ENCODE data around the gene KCNAB2.

KCNAB2 gene

GRCh38 chr1:6086762-6087376 lies 41.2 kb downstream of the KCNAB2 start:
- Histone ChIP-seq H3K36me3 (ENCODE audit: insufficient read depth, low read length) (no peaks in the 10 kb centered on the region), H3K27me3 (ENCODE audit: control insufficient read depth, insufficient read depth, low read length) (peaks cover 56% of the 10 kb centered on the region), H3K9ac (ENCODE audit: low read depth, low read length) (no peak overlapping the region), H3K4me1 (ENCODE audit: control insufficient read depth, insufficient read depth, low read length) (peaks cover 12% of the 10 kb centered on the region), H3K9me3 (replicated peaks; ENCODE audit: low read length) (no peaks in the 10 kb centered on the region), H3K4me3 (ENCODE audit: low read length) (no peak overlapping the region), H3K4me2 (ENCODE audit: low read length) (no peak overlapping the region)

GRCh38 chr1:6087377-6087772 lies 41.7 kb downstream of the KCNAB2 start:
- Histone ChIP-seq H3K9ac (ENCODE audit: low read depth, low read length) (no peak overlapping the region), H3K4me1 (ENCODE audit: control insufficient read depth, insufficient read depth, low read length) (peaks cover 12% of the 10 kb centered on the region), H3K4me2 (ENCODE audit: low read length) (no peak overlapping the region), H3K27me3 (ENCODE audit: control insufficient read depth, insufficient read depth, low read length) (peaks cover 55% of the 10 kb centered on the region), H3K4me3 (ENCODE audit: low read length) (no peak overlapping the region), H3K36me3 (ENCODE audit: insufficient read depth, low read length) (no peaks in the 10 kb centered on the region), H3K9me3 (replicated peaks; ENCODE audit: low read length) (no peaks in the 10 kb centered on the region)

GRCh38 chr1:6087958-6088357 lies 42.3 kb downstream of the KCNAB2 start:
- no peaks in the 10 kb centered on the region for H3K9me3 ChIP-seq (replicated peaks; ENCODE audit: low read length)
- no peaks in the 10 kb centered on the region for H3K36me3 ChIP-seq (ENCODE audit: insufficient read depth, low read length)
- H3K27me3 ChIP-seq (ENCODE audit: control insufficient read depth, insufficient read depth, low read length) = peaks cover 54% of the 10 kb centered on the region
- H3K9ac ChIP-seq (ENCODE audit: low read depth, low read length) = no peak overlapping the region
- H3K4me2 ChIP-seq (ENCODE audit: low read length) = no peak overlapping the region
- no peak overlapping the region for H3K4me3 ChIP-seq (ENCODE audit: low read length)
- peaks cover 12% of the 10 kb centered on the region for H3K4me1 ChIP-seq (ENCODE audit: control insufficient read depth, insufficient read depth, low read length)

GRCh38 chr1:6088956-6089355 lies 43.3 kb downstream of the KCNAB2 start:
- H3K9me3 ChIP-seq (replicated peaks; ENCODE audit: low read length) = no peaks in the 10 kb centered on the region
- no peaks in the 10 kb centered on the region for H3K36me3 ChIP-seq (ENCODE audit: insufficient read depth, low read length)
- no peak overlapping the region for H3K9ac ChIP-seq (ENCODE audit: low read depth, low read length)
- H3K4me1 ChIP-seq (ENCODE audit: control insufficient read depth, insufficient read depth, low read length) = peaks cover 4% of the 10 kb centered on the region
- no peak overlapping the region for H3K4me2 ChIP-seq (ENCODE audit: low read length)
- no peak overlapping the region for H3K4me3 ChIP-seq (ENCODE audit: low read length)
- peaks cover 53% of the 10 kb centered on the region for H3K27me3 ChIP-seq (ENCODE audit: control insufficient read depth, insufficient read depth, low read length)

GRCh38 chr1:6090288-6090687 lies 44.6 kb downstream of the KCNAB2 start:
- H3K4me3 ChIP-seq (ENCODE audit: low read length) = no peak overlapping the region
- no peaks in the 10 kb centered on the region for H3K4me1 ChIP-seq (ENCODE audit: control insufficient read depth, insufficient read depth, low read length)
- no peak overlapping the region for H3K9ac ChIP-seq (ENCODE audit: low read depth, low read length)
- no peak overlapping the region for H3K4me2 ChIP-seq (ENCODE audit: low read length)
- H3K27me3 ChIP-seq (ENCODE audit: control insufficient read depth, insufficient read depth, low read length) = peaks cover 47% of the 10 kb centered on the region
- H3K36me3 ChIP-seq (ENCODE audit: insufficient read depth, low read length) = no peaks in the 10 kb centered on the region
- no peaks in the 10 kb centered on the region for H3K9me3 ChIP-seq (replicated peaks; ENCODE audit: low read length)

GRCh38 chr1:6090996-6091822 lies 45.5 kb downstream of the KCNAB2 start:
- Histone ChIP-seq H3K36me3 (ENCODE audit: insufficient read depth, low read length) (no peaks in the 10 kb centered on the region), H3K4me2 (ENCODE audit: low read length) (no peak overlapping the region), H3K9me3 (replicated peaks; ENCODE audit: low read length) (no peaks in the 10 kb centered on the region), H3K9ac (ENCODE audit: low read depth, low read length) (no peak overlapping the region), H3K4me3 (ENCODE audit: low read length) (no peak overlapping the region), H3K4me1 (ENCODE audit: control insufficient read depth, insufficient read depth, low read length) (no peaks in the 10 kb centered on the region), H3K27me3 (ENCODE audit: control insufficient read depth, insufficient read depth, low read length) (peaks cover 38% of the 10 kb centered on the region)

GRCh38 chr1:6091823-6092109 lies 46.1 kb downstream of the KCNAB2 start:
- no peak overlapping the region for H3K9ac ChIP-seq (ENCODE audit: low read depth, low read length)
- no peaks in the 10 kb centered on the region for H3K36me3 ChIP-seq (ENCODE audit: insufficient read depth, low read length)
- H3K27me3 ChIP-seq (ENCODE audit: control insufficient read depth, insufficient read depth, low read length) = peaks cover 35% of the 10 kb centered on the region
- H3K9me3 ChIP-seq (replicated peaks; ENCODE audit: low read length) = no peaks in the 10 kb centered on the region
- H3K4me1 ChIP-seq (ENCODE audit: control insufficient read depth, insufficient read depth, low read length) = no peaks in the 10 kb centered on the region
- H3K4me3 ChIP-seq (ENCODE audit: low read length) = no peak overlapping the region
- H3K4me2 ChIP-seq (ENCODE audit: low read length) = no peak overlapping the region

- Histone ChIP-seq H3K9me3 (replicated peaks; ENCODE audit: low read length) (no peaks in the 10 kb centered on the region), H3K4me2 (ENCODE audit: low read length) (no peak overlapping the region), H3K27me3 (ENCODE audit: control insufficient read depth, insufficient read depth, low read length) (peaks cover 34% of the 10 kb centered on the region), H3K4me3 (ENCODE audit: low read length) (no peak overlapping the region), H3K4me1 (ENCODE audit: control insufficient read depth, insufficient read depth, low read length) (no peaks in the 10 kb centered on the region), H3K9ac (ENCODE audit: low read depth, low read length) (no peak overlapping the region), H3K36me3 (ENCODE audit: insufficient read depth, low read length) (no peaks in the 10 kb centered on the region)
Measured at GRCh38 chr1:6092211-6092610, 46.5 kb downstream of the KCNAB2 start.

- H3K36me3 ChIP-seq (ENCODE audit: insufficient read depth, low read length) = no peaks in the 10 kb centered on the region
- H3K4me3 ChIP-seq (ENCODE audit: low read length) = no peak overlapping the region
- H3K9ac ChIP-seq (ENCODE audit: low read depth, low read length) = no peak overlapping the region
Measured at GRCh38 chr1:6093071-6093470, 47.4 kb downstream of the KCNAB2 start.

GRCh38 chr1:6093611-6094010 lies 47.9 kb downstream of the KCNAB2 start:
- Histone ChIP-seq H3K9me3 (replicated peaks; ENCODE audit: low read length) (no peaks in the 10 kb centered on the region), H3K9ac (ENCODE audit: low read depth, low read length) (no peak overlapping the region), H3K4me2 (ENCODE audit: low read length) (no peak overlapping the region), H3K4me3 (ENCODE audit: low read length) (no peak overlapping the region), H3K4me1 (ENCODE audit: control insufficient read depth, insufficient read depth, low read length) (peaks cover 6% of the 10 kb centered on the region), H3K27me3 (ENCODE audit: control insufficient read depth, insufficient read depth, low read length) (peaks cover 37% of the 10 kb centered on the region), H3K36me3 (ENCODE audit: insufficient read depth, low read length) (no peaks in the 10 kb centered on the region)

More at GRCh38 chr1:6093071-6093470, 47.4 kb downstream of the KCNAB2 start:
- Histone ChIP-seq H3K4me1 (ENCODE audit: control insufficient read depth, insufficient read depth, low read length) (peaks cover 1% of the 10 kb centered on the region), H3K9me3 (replicated peaks; ENCODE audit: low read length) (no peaks in the 10 kb centered on the region), H3K4me2 (ENCODE audit: low read length) (no peak overlapping the region), H3K27me3 (ENCODE audit: control insufficient read depth, insufficient read depth, low read length) (peaks cover 37% of the 10 kb centered on the region)

- no peak overlapping the region for H3K4me2 ChIP-seq (ENCODE audit: low read length)
- H3K9me3 ChIP-seq (replicated peaks; ENCODE audit: low read length) = no peaks in the 10 kb centered on the region
- no peak overlapping the region for H3K9ac ChIP-seq (ENCODE audit: low read depth, low read length)
- H3K4me3 ChIP-seq (ENCODE audit: low read length) = no peak overlapping the region
- peaks cover 10% of the 10 kb centered on the region for H3K4me1 ChIP-seq (ENCODE audit: control insufficient read depth, insufficient read depth, low read length)
- no peaks in the 10 kb centered on the region for H3K36me3 ChIP-seq (ENCODE audit: insufficient read depth, low read length)
- peaks cover 37% of the 10 kb centered on the region for H3K27me3 ChIP-seq (ENCODE audit: control insufficient read depth, insufficient read depth, low read length)
Measured at GRCh38 chr1:6094246-6094645, 48.6 kb downstream of the KCNAB2 start.
